ENCODE data around the gene PMEPA1.

DNA sequence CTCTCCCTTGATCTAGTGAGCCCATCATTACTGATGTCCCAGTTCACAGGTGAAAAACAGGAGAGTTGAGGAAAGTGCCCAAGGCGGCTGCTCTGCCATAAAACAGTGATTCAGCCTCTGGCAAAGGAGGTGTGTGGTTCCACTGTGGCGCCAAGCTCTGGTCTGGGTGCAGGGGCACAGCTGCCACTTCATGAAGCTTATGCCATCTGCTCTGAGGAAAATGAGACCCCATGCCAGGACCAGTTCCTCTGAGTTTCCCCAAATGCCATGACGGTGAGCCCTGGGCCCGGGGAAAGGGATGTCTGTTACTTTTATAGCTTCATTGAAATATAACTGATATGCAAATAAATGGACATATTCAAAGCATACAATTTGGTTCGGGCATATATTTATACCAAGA, 55.9 kb downstream of the PMEPA1 start:
- no peak for TF ChIP-seq POLR2A (IDR thresholded peaks at IDR 0.05; ENCODE audit: low read length)
- no peak for TF ChIP-seq GATA1 (IDR thresholded peaks at IDR 0.05; ENCODE audit: low read depth, low read length)

Data from erythroblast (primary cell).